B cell (primary cell): ENCODE results near the gene NUP214.

Source experiments
- CTCF ChIP-seq: fragments of 200-600 bp; IDR thresholded peaks from one replicate; pipeline ENCODE4 v1.8.0; 2022; ENCODE audit warnings: antibody characterized with exemption, mild to moderate bottlenecking
- EZH2 ChIP-seq: IDR thresholded peaks from 2 replicates; pipeline ENCODE4 v1.6.1; 2012; ENCODE audit warnings: borderline replicate concordance, low read depth, mild to moderate bottlenecking, moderate library complexity, low read length; ENCODE audit not compliant: insufficient read depth, poor library complexity, severe bottlenecking

- TF ChIP-seq CTCF (no peak), EZH2 (no peak)
Measured at GRCh38 chr9:131090025-131090787, 35.2 kb upstream of the NUP214 start.
